WERI-Rb-1 (cell line): ENCODE data around the gene PRKCE.

ENCODE experiments used
- DNase-seq: peaks from one replicate; pipeline ENCODE4 v3.0.0-alpha.2; 2020
- H3K27ac ChIP-seq: fragments of 250-450 bp; sonication (Bioruptor Pico); 2 replicates; pipeline ENCODE4 v1.5.1; 2020; ENCODE audit warnings: mild to moderate bottlenecking, moderate library complexity
- H3K27me3 ChIP-seq: fragments of 250-450 bp; sonication (Bioruptor Pico); 2 replicates; pipeline ENCODE4 v1.5.1; 2021; ENCODE audit warnings: mild to moderate bottlenecking, low read depth, moderate library complexity; ENCODE audit not compliant: insufficient read depth, severe bottlenecking
- H3K36me3 ChIP-seq: fragments of 250-450 bp; sonication (Bioruptor Pico); 2 replicates; pipeline ENCODE4 v1.5.1; 2020; ENCODE audit warnings: mild to moderate bottlenecking, moderate library complexity
- H3K4me3 ChIP-seq: 2 replicates; pipeline ENCODE4 v1.5.1; 2011; ENCODE audit warnings: low read depth, mild to moderate bottlenecking, control low read depth, low read length
- H3K9me3 ChIP-seq: fragments of 250-450 bp; sonication (Bioruptor Pico); 2 replicates; pipeline ENCODE4 v1.5.1; 2021; ENCODE audit warnings: mild to moderate bottlenecking, moderate library complexity; ENCODE audit not compliant: severe bottlenecking
- TF ChIP-seq, protein P1 (sequence below): IDR thresholded peaks from 2 replicates; pipeline ENCODE4 v1.5.1; 2011; ENCODE audit warnings: low read depth, mild to moderate bottlenecking, control low read depth, inconsistent platforms, low read length

PRKCE gene

DNA sequence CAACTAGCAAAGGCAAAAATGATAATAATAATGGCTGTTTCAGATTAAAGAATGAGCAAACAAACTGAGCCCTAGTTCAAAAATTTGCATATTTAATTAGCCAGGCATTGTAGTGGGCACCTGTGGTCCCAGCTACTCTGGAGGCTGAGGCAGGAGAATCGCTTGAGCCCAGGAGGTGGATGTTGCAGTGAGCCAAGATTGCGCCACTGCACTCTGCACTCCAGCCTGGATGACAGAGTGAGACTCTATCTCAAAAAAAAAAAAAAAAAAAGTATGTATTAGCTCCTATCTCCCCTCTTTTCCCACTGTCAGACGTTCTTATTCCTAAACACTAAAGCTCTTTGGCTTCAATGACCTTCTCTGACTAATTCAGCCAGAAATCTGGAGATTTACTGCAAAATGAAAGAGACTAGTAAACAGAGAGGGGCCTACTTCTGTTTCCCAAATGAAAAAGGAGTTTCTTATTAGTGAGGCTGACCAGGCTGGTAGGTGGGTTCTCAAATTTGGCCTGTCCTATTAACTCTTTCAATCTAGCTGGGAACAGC, 36.5 kb upstream of the PRKCE start:
- Histone ChIP-seq H3K36me3 (no peaks in the 10 kb centered on the region), H3K4me3 (no peak overlapping the region), H3K27me3 (no peaks in the 10 kb centered on the region), H3K27ac (no peak overlapping the region), H3K9me3 (no peaks in the 10 kb centered on the region)
- TF ChIP-seq, protein P1, sequence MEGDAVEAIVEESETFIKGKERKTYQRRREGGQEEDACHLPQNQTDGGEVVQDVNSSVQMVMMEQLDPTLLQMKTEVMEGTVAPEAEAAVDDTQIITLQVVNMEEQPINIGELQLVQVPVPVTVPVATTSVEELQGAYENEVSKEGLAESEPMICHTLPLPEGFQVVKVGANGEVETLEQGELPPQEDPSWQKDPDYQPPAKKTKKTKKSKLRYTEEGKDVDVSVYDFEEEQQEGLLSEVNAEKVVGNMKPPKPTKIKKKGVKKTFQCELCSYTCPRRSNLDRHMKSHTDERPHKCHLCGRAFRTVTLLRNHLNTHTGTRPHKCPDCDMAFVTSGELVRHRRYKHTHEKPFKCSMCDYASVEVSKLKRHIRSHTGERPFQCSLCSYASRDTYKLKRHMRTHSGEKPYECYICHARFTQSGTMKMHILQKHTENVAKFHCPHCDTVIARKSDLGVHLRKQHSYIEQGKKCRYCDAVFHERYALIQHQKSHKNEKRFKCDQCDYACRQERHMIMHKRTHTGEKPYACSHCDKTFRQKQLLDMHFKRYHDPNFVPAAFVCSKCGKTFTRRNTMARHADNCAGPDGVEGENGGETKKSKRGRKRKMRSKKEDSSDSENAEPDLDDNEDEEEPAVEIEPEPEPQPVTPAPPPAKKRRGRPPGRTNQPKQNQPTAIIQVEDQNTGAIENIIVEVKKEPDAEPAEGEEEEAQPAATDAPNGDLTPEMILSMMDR, result no peak
- DNase-seq, result no peak

DNA sequence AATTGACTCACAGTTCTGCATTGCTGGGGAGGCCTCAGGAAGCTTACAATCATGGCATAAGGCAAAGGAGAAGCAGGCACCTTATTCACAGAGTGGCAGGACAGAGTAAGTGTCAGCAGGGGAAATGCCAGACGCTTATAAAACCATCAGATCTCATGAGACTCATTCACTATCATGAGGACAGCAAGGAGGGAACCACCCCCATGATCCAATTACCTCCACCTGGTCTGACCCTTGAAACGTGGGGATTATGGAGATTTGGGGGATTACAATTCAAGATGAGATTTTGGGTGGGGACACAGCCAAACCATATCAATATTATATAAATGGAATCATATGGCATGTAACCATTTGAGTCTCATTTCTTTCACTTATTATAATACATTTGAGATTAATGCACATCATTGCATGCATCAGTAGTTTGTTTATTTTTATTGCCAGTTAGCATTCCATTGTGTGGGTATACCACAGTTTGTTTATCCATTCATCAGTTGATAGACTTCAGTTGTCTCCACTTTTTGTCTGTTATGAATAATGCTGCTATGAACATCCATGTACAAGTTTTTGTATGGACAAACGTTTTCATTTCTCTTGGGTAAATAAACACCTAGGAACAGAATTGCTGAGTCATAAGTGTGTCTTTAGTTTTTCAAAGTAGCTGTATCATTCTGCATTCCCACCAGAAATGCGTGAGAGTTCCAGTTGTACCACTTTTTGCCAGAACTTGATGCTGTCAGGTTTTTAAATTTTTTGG, 34.6 kb upstream of the PRKCE start:
- Histone ChIP-seq H3K27me3 (no peaks in the 10 kb centered on the region), H3K36me3 (no peaks in the 10 kb centered on the region), H3K4me3 (no peak overlapping the region), H3K27ac (no peak overlapping the region), H3K9me3 (no peaks in the 10 kb centered on the region)
- TF ChIP-seq, protein P1, result no peak
- peak; percentile 53 for DNase-seq

DNA sequence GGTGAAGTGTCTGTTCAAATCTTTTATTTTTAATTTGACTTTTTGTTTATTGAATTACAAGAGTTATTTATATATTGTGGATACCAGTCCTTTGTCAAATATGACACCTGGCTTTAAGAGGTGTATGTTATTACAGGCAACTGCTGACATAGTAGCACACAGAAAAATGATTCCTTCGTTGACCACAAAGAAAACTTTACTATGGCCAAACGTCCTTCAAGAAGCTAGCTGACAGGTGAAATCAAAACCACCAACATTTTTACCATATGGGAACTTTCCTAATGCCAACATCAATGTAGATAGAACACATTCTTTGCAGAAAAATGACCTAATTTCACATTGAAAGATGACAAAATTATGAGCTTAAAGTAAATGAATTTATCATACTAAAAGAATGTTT, 34.0 kb upstream of the PRKCE start:
- TF ChIP-seq, protein P1, result no peak
- DNase-seq, result no peak
- H3K27ac ChIP-seq, result no peak overlapping the region
- no peaks in the 10 kb centered on the region for H3K9me3 ChIP-seq
- H3K27me3 ChIP-seq, result no peaks in the 10 kb centered on the region
- no peaks in the 10 kb centered on the region for H3K36me3 ChIP-seq
- H3K4me3 ChIP-seq, result no peak overlapping the region

DNA sequence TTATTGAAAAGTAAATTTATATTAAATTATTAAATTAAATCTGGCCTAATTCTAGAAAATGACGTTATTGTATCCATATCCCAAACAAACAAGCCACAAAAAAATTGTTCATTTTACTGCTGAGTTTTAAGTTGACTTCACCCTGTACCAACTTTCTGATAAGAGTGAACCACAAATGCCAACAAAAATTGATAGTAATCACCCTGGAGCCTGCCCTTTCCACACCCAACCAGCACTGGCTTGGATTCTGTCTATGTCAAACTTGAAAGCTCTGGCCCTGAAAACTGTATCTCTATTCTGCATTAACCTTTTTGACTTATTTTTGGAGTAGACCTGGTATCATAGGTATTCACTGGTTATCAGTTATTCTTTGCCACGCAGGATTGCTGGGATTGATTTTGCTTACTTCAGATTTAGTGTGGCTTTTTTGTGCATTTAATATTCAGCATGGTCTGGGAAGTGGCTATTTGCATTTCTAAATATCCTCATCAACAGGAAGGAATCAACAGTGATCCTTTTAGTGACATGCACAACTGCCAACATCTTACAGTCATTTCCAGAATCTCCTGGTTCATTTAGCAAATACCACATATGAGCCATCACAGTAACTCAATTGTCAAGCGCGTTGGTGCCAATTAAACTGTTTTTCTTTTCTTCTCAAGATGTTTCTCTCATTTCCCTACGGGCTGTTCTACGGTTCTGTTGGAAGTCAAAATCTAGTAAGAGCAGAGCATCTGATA, 29.0 kb upstream of the PRKCE start:
- DNase-seq, result no peak
- no peak overlapping the region for H3K27ac ChIP-seq
- H3K36me3 ChIP-seq, result no peaks in the 10 kb centered on the region
- TF ChIP-seq, protein P1, result no peak
- no peaks in the 10 kb centered on the region for H3K9me3 ChIP-seq
- H3K4me3 ChIP-seq, result no peak overlapping the region
- H3K27me3 ChIP-seq, result no peaks in the 10 kb centered on the region

DNA sequence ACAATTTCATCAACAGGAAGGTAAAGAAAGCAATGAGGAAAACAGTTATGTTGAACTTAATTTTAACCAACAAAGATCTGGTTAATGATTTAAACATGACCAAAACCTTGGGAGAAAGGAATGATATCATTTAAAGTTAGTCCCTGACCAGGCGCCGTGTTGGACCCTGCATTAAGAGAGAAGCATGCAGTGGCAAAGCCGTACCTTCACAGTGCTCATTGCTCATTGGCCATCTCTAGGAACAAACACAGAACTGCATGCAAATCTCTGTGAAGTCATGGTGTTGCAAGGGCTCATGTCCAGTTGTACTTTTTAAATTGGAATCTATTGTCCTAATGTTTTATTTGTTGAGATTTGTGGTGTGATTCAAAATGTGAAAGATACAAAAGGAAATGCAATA, 28.4 kb upstream of the PRKCE start:
- no peak overlapping the region for H3K4me3 ChIP-seq
- TF ChIP-seq, protein P1, result no peak
- no peaks in the 10 kb centered on the region for H3K36me3 ChIP-seq
- H3K27me3 ChIP-seq, result no peaks in the 10 kb centered on the region
- H3K27ac ChIP-seq, result no peak overlapping the region
- no peaks in the 10 kb centered on the region for H3K9me3 ChIP-seq
- no peak for DNase-seq
